Left ventricle myocardium inferior (tissue), 1 donor: ENCODE results near the gene CTRB1. TPM values are rescaled to one million over a fixed set of nuclear protein-coding genes. Genes with fewer than 3 reads are reported as not detected.
"Not testable (repeated sequence)": the region's sequence is repeated elsewhere in the genome, so short reads cannot be mapped to it uniquely, and the experiment has no call there.

Experiments
- DNase-seq: peaks from one replicate; pipeline ENCODE4 v3.0.0-alpha.2; 2020
- H3K27ac ChIP-seq: fragments of 200-600 bp; replicated peaks from 2 replicates; pipeline ENCODE4 v1.8.0; 2021
- H3K27me3 ChIP-seq: fragments of 200-600 bp; 2 replicates; pipeline ENCODE4 v1.8.0; 2021; ENCODE audit warnings: low read depth
- H3K36me3 ChIP-seq: fragments of 200-600 bp; 2 replicates; pipeline ENCODE4 v1.8.0; 2021
- H3K4me1 ChIP-seq: fragments of 200-600 bp; 2 replicates; pipeline ENCODE4 v1.8.0; 2021
- H3K4me3 ChIP-seq: fragments of 200-600 bp; 2 replicates; pipeline ENCODE4 v1.8.0; 2021; ENCODE audit warnings: mild to moderate bottlenecking, moderate library complexity
- H3K9me3 ChIP-seq: fragments of 200-600 bp; replicated peaks from 2 replicates; pipeline ENCODE4 v1.8.0; 2021
- CTCF ChIP-seq: fragments of 200-600 bp; IDR thresholded peaks from 2 replicates; pipeline ENCODE4 v1.8.0; 2021; ENCODE audit warnings: antibody characterized with exemption, mild to moderate bottlenecking, borderline replicate concordance
- intact Hi-C: fragments of 100-400 bp; cut with micrococcal nuclease; formaldehyde crosslinking; loops from one replicate; pipeline ENCODE4 v1.11.0; 2022
- total RNA-seq: library from RNA; stranded (reverse); fragmentation: NEBNext Ultra II Directional; extraction: Animal tissue kit (Norgen Biotek cat#: 25700); gene quantifications from one replicate; pipeline ENCODE4 v1.2.1, GENCODE V29; 2021
- donor health status: DM: no; HTN: yes; CAD: no; lungs with severe emphysema.

CTRB1 gene
- total RNA-seq, 1 donor from 2014 or later, result not detected

- Histone ChIP-seq H3K27me3 (peaks cover 12% of the 10 kb centered on the region), H3K36me3 (no peaks in the 10 kb centered on the region), H3K27ac (no peak within 1 kb of the TSS), H3K4me3 (no peak within 1 kb of the TSS), H3K4me1 (no peaks in the 10 kb centered on the region), H3K9me3 (no peaks in the 10 kb centered on the region)
- intact Hi-C loops, result loop anchor here (2.0 kb wide), 1 partner anchor 18 kb away; no protein-coding TSS in a partner anchor
- no peak for DNase-seq
- no peak for TF ChIP-seq CTCF
These were observed 11.9 kb upstream of the CTRB1 start, which contains the start of gene CTRB2 for GRCh38 chr16:75206749-75207451. Gene CTRB2, minus strand, starts transcription at chr16:75207161. Its CDS starts 20 bp downstream, at chr16:75207141.

GRCh38 chr16:75207831-75208230 is 11.0 kb upstream of the CTRB1 start:
- no peak for DNase-seq
- Histone ChIP-seq H3K27me3 (peaks cover 12% of the 10 kb centered on the region), H3K36me3 (no peaks in the 10 kb centered on the region), H3K27ac (no peak overlapping the region), H3K9me3 (no peaks in the 10 kb centered on the region), H3K4me1 (no peaks in the 10 kb centered on the region), H3K4me3 (no peak overlapping the region)
- intact Hi-C loops, result loop anchor here (2.0 kb wide), 1 partner anchor 17 kb away; no protein-coding TSS in a partner anchor
- no peak for TF ChIP-seq CTCF

GRCh38 chr16:75208242-75208825 is 10.5 kb upstream of the CTRB1 start:
- DNase-seq, result no peak
- intact Hi-C loops, result no loop called here
- no peak for TF ChIP-seq CTCF

GRCh38 chr16:75208861-75209505 is 9.8 kb upstream of the CTRB1 start:
- intact Hi-C loops, result no loop called here
- no peaks in the 10 kb centered on the region for H3K4me1 ChIP-seq
- TF ChIP-seq CTCF, result no peak
- H3K4me3 ChIP-seq, result no peak overlapping the region
- peaks cover 12% of the 10 kb centered on the region for H3K27me3 ChIP-seq
- no peaks in the 10 kb centered on the region for H3K9me3 ChIP-seq
- no peak overlapping the region for H3K27ac ChIP-seq
- no peak for DNase-seq
- no peaks in the 10 kb centered on the region for H3K36me3 ChIP-seq

More at GRCh38 chr16:75208242-75208825, 10.5 kb upstream of the CTRB1 start:
- Histone ChIP-seq H3K4me3 (no peak overlapping the region), H3K9me3 (no peaks in the 10 kb centered on the region), H3K36me3 (no peaks in the 10 kb centered on the region), H3K27me3 (peaks cover 12% of the 10 kb centered on the region), H3K4me1 (no peaks in the 10 kb centered on the region), H3K27ac (no peak overlapping the region)

- H3K27ac ChIP-seq, H3K9me3 ChIP-seq, intact Hi-C loops, H3K4me3 ChIP-seq, DNase-seq, H3K36me3 ChIP-seq, H3K4me1 ChIP-seq: not testable (repeated sequence)
- peaks cover 12% of the 10 kb centered on the region for H3K27me3 ChIP-seq
These were observed 9.3 kb upstream of the CTRB1 start for GRCh38 chr16:75209514-75209913.
